Renal cortex interstitium (tissue), 11 donors: ENCODE measurements around the gene FAM222B. TPM values are rescaled to one million over a fixed set of nuclear protein-coding genes. Genes with fewer than 3 reads are reported as not detected.
"Not testable (repeated sequence)": the region's sequence is repeated elsewhere in the genome, so short reads cannot be mapped to it uniquely, and the experiment has no call there.

Experiments used
- DNase-seq, 11 donors: peaks; one replicate each; pipeline ENCODE4 v3.0.0-alpha.2; 2013; ENCODE audit warnings: low read depth in 9 of 11, low spot score in 4 of 11; ENCODE audit errors: extremely low read depth in 1 of 11
- polyA plus RNA-seq, 3 donors: library from polyadenylated mRNA; unstranded; fragments of 120-200 nt; gene quantifications; one replicate each; pipeline ENCODE4 v1.2.1, GENCODE V29; 2013; ENCODE audit not compliant: insufficient read length in 3 of 3

The FAM222B gene
- polyA plus RNA-seq, 3 donors = 20.8 to 22.0 (median 21.4) TPM

DNA sequence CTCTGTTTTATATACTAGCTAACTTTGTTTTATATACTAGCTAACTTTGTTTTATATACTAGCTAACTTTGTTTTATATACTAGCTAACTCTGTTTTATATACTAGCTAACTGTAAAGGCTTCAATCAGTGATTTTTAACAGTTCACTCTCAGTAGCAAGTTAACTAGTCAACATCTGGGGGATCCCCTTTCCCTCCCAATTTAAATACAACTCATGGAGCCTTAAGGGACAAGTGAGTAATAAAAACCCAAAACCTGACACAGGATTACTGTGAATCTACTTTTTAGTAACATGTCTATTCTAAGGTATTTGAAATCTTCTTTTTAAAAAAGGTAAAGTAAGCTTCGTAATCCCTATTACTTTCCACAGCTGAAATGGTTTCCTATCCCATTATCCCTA is 32.2 kb downstream of the FAM222B start:
- DNase-seq = no peak

DNA sequence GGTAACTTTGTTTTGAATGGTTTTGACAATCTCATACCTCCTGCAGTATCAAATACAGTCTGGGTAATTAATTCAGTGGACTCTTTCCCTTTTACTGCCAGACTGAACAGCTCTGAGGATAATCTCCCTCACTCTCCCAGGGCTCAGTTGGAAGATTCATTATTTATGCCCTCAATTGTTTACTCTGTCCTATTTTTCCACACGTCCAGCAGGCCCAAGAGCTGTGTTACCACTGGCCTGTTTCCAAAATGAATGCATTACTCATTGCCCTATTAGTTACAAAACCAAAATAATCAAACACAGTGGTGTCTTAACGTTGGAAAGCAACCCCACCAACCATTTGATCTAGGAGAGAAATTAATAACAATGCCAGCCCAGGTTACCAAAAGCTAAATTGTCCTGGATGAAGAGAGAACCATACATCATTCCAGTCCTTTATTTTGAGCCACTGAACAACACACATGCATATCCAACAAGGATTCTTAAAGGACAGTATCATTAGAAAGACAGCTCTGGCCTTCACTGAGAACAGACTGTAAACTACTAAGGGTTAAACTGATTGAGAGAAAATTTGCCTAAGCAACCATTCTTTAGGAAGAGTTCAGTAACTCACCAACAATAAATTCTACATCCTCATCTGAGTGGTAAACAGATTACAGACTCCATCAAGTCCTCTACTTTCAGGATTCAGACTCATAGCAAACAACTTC is 34.5 kb downstream of the FAM222B start:
- no peak for DNase-seq

DNA sequence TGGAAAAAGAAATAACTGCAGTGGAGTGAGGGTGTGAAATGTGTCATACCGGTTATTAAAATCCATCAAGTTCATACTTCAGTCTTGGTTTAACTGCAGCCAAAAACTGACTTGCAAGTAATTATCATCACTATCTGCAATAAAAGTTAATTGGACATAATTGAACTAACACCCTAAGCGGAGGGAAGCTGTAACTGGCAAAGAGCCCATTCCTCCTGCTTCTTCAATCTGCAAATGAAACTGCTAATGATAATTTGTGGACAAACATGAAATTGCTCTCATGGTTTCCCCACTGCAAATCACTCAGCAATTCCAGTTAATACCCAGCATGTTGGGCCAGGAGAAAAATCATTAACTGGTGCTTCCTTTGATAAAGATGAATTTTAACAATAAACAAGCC is 46.5 kb downstream of the FAM222B start:
- no peak for DNase-seq

- not testable (repeated sequence) for DNase-seq
These were observed 47.6 kb downstream of the FAM222B start for GRCh38 chr17:28794846-28795441.

DNA sequence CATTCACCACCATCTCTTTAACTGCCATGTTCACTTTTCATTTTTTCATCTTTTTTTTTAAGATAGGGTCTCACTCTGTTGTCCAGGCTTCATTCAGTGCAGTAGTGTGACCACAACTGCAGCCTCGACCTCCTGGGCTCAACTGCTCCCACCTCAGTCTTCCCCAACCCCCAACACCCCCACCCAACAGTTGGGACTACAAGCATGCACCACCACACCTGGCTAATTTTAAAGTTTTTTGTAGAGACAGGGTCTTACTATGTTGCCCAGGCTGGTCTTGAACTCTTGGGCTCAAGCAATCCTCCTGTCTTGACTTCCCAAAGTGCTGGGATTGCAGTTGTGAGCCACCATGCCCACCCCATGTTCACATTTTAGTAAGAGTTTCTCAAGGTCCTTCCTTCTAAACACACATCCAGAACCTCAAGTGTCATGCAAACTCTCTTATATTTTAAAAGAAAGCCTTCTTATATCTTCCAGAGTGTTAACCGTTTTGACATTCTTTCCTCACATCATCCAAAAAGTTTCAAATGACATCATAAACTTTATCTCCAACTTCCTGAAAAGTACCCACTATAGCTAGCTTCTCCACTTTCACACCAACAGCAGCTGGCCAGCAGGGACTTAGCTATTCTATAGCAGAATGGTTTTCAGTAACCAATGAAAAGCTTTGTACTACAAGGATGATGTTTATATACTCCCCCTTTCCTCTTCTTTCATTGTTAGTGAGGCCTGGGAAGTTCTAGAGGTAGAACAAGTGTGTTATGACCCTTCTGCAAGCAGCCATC is 49.5 kb downstream of the FAM222B start:
- DNase-seq = no peak

- no peak for DNase-seq
These were observed 54.5 kb downstream of the FAM222B start for GRCh38 chr17:28788100-28788499.

DNA sequence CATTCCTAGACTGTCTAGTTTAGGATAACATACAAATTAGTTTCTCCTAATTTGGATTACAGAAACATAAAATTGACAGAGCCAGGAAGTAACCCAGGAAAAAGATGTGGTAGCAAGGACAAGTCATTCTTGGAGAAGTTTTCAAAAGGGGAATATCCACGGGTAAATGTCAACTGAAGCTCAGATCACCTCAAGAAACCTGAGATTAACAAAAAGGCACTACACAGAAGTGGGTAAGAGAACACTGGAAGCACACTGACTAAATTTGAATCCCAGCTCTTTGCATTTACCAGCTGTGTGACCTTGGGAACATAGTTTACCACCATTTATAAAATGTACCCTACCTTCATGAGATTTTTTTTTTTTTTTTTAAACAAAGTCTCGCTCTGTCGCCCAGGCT is 59.4 kb downstream of the FAM222B start:
- no peak for DNase-seq

DNA sequence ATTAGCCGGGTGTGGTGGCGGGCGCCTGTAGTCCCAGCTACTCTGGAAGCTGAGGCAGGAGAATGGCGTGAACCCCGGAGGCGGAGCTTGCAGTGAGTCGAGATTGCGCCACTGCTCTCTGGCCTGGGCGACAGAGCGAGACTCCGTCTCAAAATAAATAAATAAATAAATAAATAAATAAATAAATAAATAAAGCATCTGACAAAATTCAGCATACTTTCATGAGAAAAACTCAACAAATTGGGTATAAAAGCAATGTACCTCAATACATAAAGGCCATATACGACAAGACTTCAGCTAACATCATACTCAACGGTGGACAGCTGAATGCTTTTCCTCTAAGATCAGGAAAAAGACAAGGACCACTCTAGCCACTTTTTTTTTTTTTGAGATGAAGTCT is 63.0 kb downstream of the FAM222B start:
- not testable (repeated sequence) for DNase-seq

- no peak for DNase-seq
These were observed 65.4 kb downstream of the FAM222B start for GRCh38 chr17:28777178-28777577.

DNA sequence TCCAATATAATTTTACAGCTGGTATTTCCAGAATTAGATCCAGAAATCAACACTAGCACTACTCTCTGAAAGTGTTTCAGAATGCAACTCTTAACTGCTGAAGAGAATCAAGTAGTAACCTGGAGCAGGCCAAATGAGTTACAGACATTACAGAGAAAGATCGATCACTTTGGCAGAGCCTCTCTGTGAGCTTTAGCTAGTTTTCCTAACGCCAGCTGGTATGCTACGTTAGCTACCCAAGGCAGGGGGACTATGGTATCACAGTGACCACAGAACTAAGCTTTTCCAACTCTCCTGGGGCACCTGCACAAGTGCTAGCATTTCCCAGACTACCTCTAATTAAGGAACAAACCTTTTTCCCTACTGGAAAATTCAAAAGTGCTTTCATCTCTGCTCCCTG is 68.4 kb downstream of the FAM222B start:
- DNase-seq = no peak

DNA sequence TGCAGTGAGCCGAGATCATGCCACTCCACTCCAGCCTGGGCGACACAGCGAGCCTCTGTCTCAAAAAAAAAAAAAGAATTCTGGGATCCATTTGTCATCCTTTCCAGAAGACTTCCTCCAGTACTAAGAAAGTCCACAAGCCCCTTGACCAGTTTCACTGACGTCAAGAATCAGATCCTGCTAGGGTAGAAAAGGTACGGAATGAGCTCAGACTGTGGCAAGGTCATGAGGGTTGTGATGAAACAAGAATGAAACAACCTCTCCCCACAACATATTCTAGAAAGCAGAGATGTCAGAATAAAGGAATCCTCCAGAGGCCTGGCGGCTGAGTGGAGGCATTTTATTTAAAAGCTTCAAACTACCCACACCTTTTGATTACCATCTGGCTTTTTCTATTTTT is 68.9 kb downstream of the FAM222B start:
- no peak for DNase-seq

- no peak for DNase-seq
These were observed 77.6 kb downstream of the FAM222B start for GRCh38 chr17:28765038-28765437.

- peak in 5 of 11 donors; percentile 36 to 58 (median 53) for DNase-seq
These were observed 78.8 kb downstream of the FAM222B start for GRCh38 chr17:28763804-28764266.

- no peak for DNase-seq
These were observed 79.3 kb downstream of the FAM222B start for GRCh38 chr17:28763137-28763799.

DNA sequence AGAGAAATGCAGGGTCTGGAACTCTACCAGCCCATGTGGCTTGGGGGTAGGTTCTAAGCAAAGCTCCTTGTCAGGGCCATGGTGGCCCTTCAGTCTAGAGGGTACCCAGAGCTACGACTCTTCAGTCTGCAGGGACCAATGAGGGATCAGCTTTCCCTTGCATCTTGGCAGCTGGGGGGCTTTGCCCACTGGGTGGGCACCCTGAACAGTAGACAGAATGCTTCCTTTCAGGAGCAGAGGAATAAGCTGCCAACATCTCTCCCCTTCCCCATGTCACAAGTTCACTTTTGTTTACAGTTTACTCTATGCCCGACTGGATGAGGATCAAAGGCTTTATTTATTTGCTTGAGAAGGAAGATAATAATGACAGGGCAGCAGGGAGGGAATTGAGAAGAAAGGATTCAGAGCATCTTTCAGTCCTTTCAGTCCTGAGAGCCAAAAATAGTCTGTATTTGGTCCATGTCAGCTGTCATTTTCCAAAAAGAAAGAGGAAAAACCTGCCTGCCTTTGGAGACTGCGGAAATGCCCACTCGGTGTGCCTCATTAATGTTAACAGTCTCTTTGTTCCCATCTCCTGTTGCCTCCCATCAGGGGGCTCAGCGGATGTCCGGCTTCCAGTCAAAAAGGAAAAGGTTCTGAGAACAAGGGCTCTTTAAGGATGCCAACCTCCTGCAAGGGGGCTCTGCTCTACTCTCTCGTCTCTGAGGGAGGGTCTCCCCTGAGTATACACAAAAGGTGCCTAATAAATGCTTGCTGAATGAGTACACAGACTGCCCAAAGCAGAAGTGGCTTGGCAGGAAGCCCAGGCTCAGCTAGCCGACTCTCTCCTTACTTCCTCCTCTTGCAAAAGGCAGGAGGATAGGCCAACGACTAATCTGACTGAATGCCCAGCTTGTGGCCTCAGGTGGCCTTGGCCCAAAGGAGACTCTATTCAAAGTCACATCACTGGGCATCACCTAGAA is 81.7 kb downstream of the FAM222B start:
- no peak for DNase-seq

GRCh38 chr17:28759256-28759865 is 83.2 kb downstream of the FAM222B start:
- no peak for DNase-seq

DNA sequence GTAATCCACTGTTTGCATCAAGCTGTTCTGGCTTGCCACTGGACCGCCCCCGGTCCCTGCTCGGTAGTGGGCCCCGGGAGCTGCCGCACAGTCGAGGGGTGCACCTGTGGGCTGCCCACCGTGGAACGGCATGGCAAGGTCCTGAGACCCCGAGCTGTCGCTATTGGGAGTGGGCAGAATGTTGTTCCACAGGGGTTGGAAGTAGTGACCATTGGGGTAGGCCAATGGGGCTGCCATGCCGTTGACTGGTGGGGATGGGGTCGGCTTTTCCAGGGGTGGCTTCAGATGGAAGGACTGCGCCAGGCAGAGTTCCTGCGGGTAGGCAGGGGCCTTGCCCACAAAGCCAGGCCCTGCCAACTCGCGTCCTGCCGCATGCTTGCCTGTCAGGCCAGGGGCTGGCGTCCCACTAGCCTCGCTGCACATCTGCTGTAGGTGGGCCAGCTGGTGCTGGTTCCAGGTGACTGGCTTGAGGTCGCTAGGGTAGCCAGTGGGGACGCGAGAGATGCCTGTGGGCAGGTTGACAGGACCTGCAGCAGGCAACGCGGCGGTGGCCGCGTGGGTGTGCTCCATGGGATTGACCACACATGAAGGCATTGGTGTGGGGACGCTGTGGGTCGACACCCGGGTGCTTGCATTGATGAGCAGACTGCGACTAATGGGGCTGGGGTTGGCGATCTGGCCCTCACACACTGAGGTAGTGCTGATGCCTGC is 84.0 kb downstream of the FAM222B start:
- DNase-seq = no peak
